Hepatocyte (in vitro differentiated cells): ENCODE results near the gene PDK2. TPM values are rescaled to one million over a fixed set of nuclear protein-coding genes. Genes with fewer than 3 reads are reported as not detected.

Experiments used
- DNase-seq: peaks from one replicate; pipeline ENCODE4 v3.0.0-alpha.2; 2016; ENCODE audit warnings: low spot score
- H2AFZ ChIP-seq: fragments of 200-600 bp; sonication (generic); 2 replicates; pipeline ENCODE4 v1.6.0; 2016; ENCODE audit warnings: antibody characterized with exemption, mild to moderate bottlenecking
- H3K27ac ChIP-seq: fragments of 200-600 bp; sonication (generic); 2 replicates; pipeline ENCODE4 v1.5.1; 2016; ENCODE audit warnings: mild to moderate bottlenecking
- H3K27me3 ChIP-seq: fragments of 200-600 bp; sonication (generic); 2 replicates; pipeline ENCODE4 v1.6.1; 2016
- H3K36me3 ChIP-seq: fragments of 200-600 bp; sonication (generic); replicated peaks from 2 replicates; pipeline ENCODE4 v1.5.1; 2016; ENCODE audit warnings: low read depth; ENCODE audit not compliant: insufficient read depth
- H3K4me1 ChIP-seq: fragments of 200-600 bp; sonication (generic); 2 replicates; pipeline ENCODE4 v1.5.1; 2016; ENCODE audit warnings: mild to moderate bottlenecking, moderate library complexity; ENCODE audit not compliant: insufficient read depth
- H3K4me2 ChIP-seq: fragments of 200-600 bp; sonication (generic); 2 replicates; pipeline ENCODE4 v1.6.0; 2016
- H3K4me3 ChIP-seq: fragments of 200-600 bp; sonication (generic); 2 replicates; pipeline ENCODE4 v1.5.1; 2016; ENCODE audit warnings: mild to moderate bottlenecking
- H3K79me2 ChIP-seq: fragments of 200-600 bp; sonication (generic); 2 replicates; pipeline ENCODE4 v1.6.0; 2017; ENCODE audit warnings: mild to moderate bottlenecking
- H3K9me2 ChIP-seq: fragments of 200-600 bp; sonication (generic); replicated peaks from 2 replicates; pipeline ENCODE4 v1.6.0; 2017; ENCODE audit warnings: mild to moderate bottlenecking; ENCODE audit not compliant: insufficient read depth
- H3K9me3 ChIP-seq: fragments of 200-600 bp; sonication (generic); 2 replicates; pipeline ENCODE4 v1.5.1; 2016; ENCODE audit warnings: low read depth, mild to moderate bottlenecking
- H4K20me1 ChIP-seq: fragments of 200-600 bp; sonication (generic); 2 replicates; pipeline ENCODE4 v1.6.0; 2016; ENCODE audit warnings: mild to moderate bottlenecking; ENCODE audit not compliant: insufficient read depth, poor library complexity, severe bottlenecking
- CTCF ChIP-seq: fragments of 200-600 bp; sonication (generic); IDR thresholded peaks from 2 replicates; pipeline ENCODE4 v1.5.1; 2016; ENCODE audit warnings: antibody characterized with exemption, mild to moderate bottlenecking; ENCODE audit not compliant: poor library complexity
- EZH2 ChIP-seq: fragments of 200-600 bp; sonication (generic); IDR thresholded peaks from 2 replicates; pipeline ENCODE4 v1.6.1; 2016; ENCODE audit warnings: antibody characterized with exemption, mild to moderate bottlenecking, borderline replicate concordance
- EZH2phosphoT487 ChIP-seq: fragments of 200-600 bp; sonication (generic); IDR thresholded peaks from one replicate; pipeline ENCODE4 v1.6.1; 2018; ENCODE audit warnings: antibody characterized with exemption, mild to moderate bottlenecking, low read depth, moderate library complexity; ENCODE audit not compliant: unreplicated experiment, severe bottlenecking
- WGBS: methylation state at CpG from one replicate; pipeline ENCODE4 v1.1.6; 2016; ENCODE audit warnings: low lambda C conversion rate; ENCODE audit errors: missing lambda C conversion rate; 5-methylcytosine and 5-hydroxymethylcytosine counted together
- polyA plus RNA-seq: library from polyadenylated mRNA; unstranded; fragments of >200 nt; fragmentation: Nextera tagmentation; extraction: Ambion mirVana; gene quantifications from 2 replicates; pipeline ENCODE4 v1.2.1, GENCODE V29; 2016
- total RNA-seq: library from RNA; depleted of rRNA; stranded (reverse); fragments of >200 nt; gene quantifications from 2 replicates; pipeline ENCODE4 v1.2.3, GENCODE V29; 2014

The PDK2 gene
- total and polyA plus RNA-seq, 2 experiments from 2014 or later = 42.7 to 56.9 TPM

- Histone ChIP-seq H3K27ac (no peak overlapping the region), H3K79me2 (no peaks in the 10 kb centered on the region), H3K4me2 (no peak overlapping the region), H3K4me3 (no peak overlapping the region), H4K20me1 (no peaks in the 10 kb centered on the region), H3K36me3 (no peaks in the 10 kb centered on the region), H2AFZ (no peak overlapping the region), H3K4me1 (no peaks in the 10 kb centered on the region), H3K9me2 (no peaks in the 10 kb centered on the region), H3K9me3 (no peaks in the 10 kb centered on the region), H3K27me3 (no peaks in the 10 kb centered on the region)
- WGBS = 96% methylated on average over 16 of the region's 16 CpGs
- no peak for TF ChIP-seq EZH2
- no peak for TF ChIP-seq EZH2phosphoT487
- TF ChIP-seq CTCF = no peak
- DNase-seq = no peak
Measured at GRCh38 chr17:50075446-50076032, 19.6 kb upstream of the PDK2 start.

- Histone ChIP-seq H3K9me2 (no peaks in the 10 kb centered on the region), H3K27me3 (no peaks in the 10 kb centered on the region), H3K9me3 (no peaks in the 10 kb centered on the region), H3K36me3 (no peaks in the 10 kb centered on the region), H4K20me1 (no peaks in the 10 kb centered on the region), H3K4me1 (no peaks in the 10 kb centered on the region), H3K79me2 (no peaks in the 10 kb centered on the region), H3K4me2 (no peak overlapping the region), H2AFZ (no peak overlapping the region), H3K4me3 (no peak overlapping the region), H3K27ac (no peak overlapping the region)
- no peak for TF ChIP-seq EZH2phosphoT487
- no peak for TF ChIP-seq CTCF
- no peak for TF ChIP-seq EZH2
- no peak for DNase-seq
- 89% methylated on average over 16 of the region's 16 CpGs for WGBS
Measured at GRCh38 chr17:50076221-50076590, 18.9 kb upstream of the PDK2 start.

- no peaks in the 10 kb centered on the region for H3K4me1 ChIP-seq
- H3K36me3 ChIP-seq = no peaks in the 10 kb centered on the region
- H3K27ac ChIP-seq = no peak overlapping the region
- no peaks in the 10 kb centered on the region for H3K9me3 ChIP-seq
- TF ChIP-seq EZH2 (no peak), CTCF (no peak), EZH2phosphoT487 (no peak)
- H3K4me3 ChIP-seq = no peak overlapping the region
- H3K79me2 ChIP-seq = no peaks in the 10 kb centered on the region
- no peaks in the 10 kb centered on the region for H3K27me3 ChIP-seq
- WGBS = 87% methylated on average over 23 of the region's 39 CpGs
- no peaks in the 10 kb centered on the region for H3K9me2 ChIP-seq
- no peak for DNase-seq
- H2AFZ ChIP-seq = no peak overlapping the region
- H4K20me1 ChIP-seq = no peaks in the 10 kb centered on the region
- no peak overlapping the region for H3K4me2 ChIP-seq
Measured at GRCh38 chr17:50076591-50077235, 18.4 kb upstream of the PDK2 start.

- no peak for TF ChIP-seq EZH2phosphoT487
- TF ChIP-seq CTCF = no peak
- no peak for TF ChIP-seq EZH2
- DNase-seq = no peak
- Histone ChIP-seq H3K79me2 (no peaks in the 10 kb centered on the region), H3K4me1 (no peaks in the 10 kb centered on the region), H3K27me3 (no peaks in the 10 kb centered on the region), H3K9me3 (no peaks in the 10 kb centered on the region), H3K36me3 (no peaks in the 10 kb centered on the region), H3K27ac (no peak overlapping the region), H3K4me2 (no peak overlapping the region), H4K20me1 (no peaks in the 10 kb centered on the region), H3K4me3 (no peak overlapping the region), H3K9me2 (no peaks in the 10 kb centered on the region), H2AFZ (no peak overlapping the region)
- WGBS = 96% methylated on average over 4 of the region's 4 CpGs
Measured at GRCh38 chr17:50078430-50078829, 16.7 kb upstream of the PDK2 start.
